GM19238 (cell line): ENCODE data around the gene UGGT1.

ENCODE experiments used
- DNase-seq: peaks from one replicate; pipeline ENCODE4 v3.0.0; 2011; ENCODE audit warnings: low spot score; ENCODE audit not compliant: insufficient read length

Gene UGGT1

DNA sequence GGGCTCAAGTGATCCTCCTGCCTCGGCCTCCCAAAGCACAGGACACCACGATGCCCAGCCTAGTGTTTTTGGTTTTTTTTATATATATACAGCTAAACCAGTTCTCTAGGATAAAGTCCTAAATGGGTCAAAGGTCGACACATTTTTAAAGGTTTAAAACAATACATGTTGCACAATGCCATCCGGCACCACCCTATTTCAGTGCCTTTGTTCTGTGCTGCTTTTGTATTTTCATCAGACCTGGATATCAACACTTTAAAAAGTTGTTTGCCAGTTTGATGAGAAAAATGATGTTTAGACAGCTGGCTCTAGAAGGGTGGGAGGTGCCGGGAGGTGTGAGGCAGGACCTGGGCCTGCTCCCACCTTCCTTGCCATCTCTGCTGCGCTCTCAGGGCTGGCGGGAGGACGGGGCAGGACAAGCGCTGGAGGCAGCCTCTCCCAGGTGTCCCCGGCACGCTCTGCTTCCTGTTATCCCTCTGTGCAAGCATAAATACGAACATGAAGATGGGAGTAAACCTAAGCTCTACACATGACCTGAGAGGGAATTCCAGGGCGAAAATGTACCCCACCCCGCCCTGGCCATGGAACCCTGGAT is 124.0 kb downstream of the UGGT1 start:
- DNase-seq, result no peak

GRCh38 chr2:128215897-128216642 is 125.1 kb downstream of the UGGT1 start:
- DNase-seq, result no peak

- no peak for DNase-seq
These were observed 126.7 kb downstream of the UGGT1 start for GRCh38 chr2:128217671-128218070.

GRCh38 chr2:128219891-128220290 is 128.9 kb downstream of the UGGT1 start:
- no peak for DNase-seq

DNA sequence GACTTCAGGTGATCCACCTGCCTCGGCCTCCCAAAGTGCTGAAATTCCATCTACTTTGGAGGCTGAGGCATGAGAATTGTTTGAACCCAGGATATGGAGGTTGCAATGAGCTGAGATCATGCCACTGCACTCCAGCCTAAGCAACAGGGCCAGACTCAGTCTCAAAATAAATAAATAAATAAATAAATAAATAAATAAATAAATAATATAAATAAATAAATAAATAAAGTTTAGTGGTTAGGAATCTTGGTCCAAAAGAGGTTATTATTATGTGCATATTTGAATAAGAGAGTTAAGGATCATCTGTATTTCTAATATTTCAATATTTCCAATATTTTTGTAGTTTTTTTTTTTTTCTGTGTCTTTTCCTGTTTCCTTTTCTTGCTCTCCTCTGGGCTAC is 136.9 kb downstream of the UGGT1 start:
- no peak for DNase-seq

- DNase-seq, result no peak
These were observed 137.9 kb downstream of the UGGT1 start for GRCh38 chr2:128228894-128229293.

- peak; percentile 92 for DNase-seq
These were observed 142.2 kb downstream of the UGGT1 start for GRCh38 chr2:128232965-128233789.

DNA sequence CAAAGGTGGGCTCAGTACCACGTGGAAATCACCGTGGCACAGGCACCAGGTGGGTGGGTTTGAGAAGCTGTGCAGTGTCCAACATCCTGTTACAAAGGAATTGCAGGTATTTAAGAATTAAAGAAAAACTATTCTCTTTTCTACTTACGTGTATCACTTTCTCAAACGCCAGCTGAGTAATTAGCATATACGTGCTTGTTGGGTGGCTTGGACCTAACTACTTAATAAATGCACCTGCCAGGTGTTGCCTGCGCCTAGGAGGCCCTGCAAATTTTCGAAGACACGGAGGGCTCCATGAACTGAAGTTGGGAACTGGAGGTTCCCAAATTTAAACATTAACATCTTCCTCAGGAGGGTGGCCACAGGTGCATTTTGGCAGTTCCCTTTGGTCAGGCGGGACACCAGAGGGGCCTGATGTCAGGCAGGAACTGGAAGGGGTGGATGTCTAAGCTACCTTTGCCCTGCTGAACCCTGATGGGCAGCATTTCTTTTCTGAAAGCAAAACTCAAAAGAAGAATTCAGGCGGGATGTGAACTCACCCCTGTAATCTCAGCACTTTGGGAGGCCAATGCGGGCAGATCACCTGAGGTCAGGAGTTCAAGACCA is 142.9 kb downstream of the UGGT1 start:
- no peak for DNase-seq

DNA sequence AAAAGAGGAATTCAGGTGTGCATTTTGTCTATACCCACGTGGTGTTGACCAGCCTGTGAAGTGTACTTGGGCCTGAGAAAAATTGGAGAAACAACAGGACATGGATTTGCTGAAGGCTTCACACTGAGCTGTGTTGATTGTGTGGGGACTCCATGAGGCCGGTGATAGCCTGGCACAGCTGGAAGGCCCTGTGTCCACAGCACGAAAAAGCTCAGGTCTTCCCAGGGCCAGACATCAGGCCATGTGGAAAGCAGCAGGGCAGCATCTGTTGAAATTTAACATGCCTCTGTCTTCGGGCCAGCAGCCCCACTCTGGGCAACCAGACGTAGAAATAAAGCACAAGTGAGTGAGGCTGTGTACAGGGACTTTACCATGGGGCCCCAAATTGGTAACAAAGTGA is 143.6 kb downstream of the UGGT1 start:
- DNase-seq, result no peak

DNA sequence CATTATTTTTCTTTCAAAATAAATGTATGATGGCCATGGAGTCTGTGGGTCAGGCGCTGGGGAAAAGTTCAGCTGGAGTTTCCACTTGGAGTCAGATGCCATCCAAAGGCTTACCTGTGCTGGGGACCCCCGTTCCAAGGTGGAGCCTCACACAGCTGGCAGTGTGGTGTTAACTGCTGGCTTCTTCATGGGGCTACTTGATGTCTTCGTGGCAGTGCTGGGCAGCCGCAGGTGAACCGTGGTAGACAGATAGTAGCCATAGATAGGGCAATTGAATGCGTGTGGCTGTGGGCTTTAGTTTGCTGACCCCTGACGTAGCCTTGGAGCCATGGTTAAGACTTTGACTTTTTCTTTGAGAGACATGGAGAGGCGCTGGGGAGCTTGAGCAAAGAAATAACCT is 144.6 kb downstream of the UGGT1 start:
- DNase-seq, result no peak

- no peak for DNase-seq
These were observed 145.6 kb downstream of the UGGT1 start for GRCh38 chr2:128236491-128237035.

GRCh38 chr2:128237081-128237534 is 146.1 kb downstream of the UGGT1 start:
- no peak for DNase-seq

DNA sequence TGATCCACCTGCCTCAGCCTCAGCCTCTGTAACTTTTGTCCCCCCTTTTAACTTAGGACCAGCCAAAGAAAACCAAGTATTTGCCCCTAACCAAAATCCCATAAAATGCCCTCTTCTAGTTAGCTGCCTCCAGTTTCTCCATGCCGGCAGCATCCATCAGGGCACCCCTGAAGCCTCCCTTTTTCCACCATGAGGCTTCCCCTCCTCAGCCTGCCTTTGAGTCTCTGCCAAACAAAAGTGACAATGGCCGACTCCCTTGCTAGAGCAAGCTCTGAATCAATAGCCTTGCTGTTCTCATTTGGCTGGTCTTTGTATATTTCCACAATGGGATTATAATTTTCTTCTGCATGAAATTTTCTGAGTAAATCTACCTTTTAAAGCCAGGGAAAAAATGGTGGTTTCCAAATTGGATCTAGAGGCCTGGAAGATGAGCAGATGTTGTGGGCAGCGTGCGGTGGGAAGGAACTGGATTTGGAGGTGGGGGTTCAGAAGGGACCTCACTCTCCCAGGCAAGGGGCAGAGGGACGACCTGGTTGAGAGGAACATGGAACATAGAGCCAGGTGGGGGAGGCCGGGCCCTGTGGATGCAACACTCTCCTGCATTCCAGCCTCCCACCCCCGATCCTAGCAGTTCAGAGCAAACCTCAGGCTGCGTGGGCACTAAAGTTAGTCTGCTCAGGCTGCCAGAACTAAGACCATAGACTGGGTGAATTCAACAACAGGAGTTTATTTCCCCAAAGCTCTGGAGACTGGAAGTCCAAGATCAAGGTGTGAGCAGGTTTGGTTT is 147.1 kb downstream of the UGGT1 start:
- DNase-seq, result no peak

DNA sequence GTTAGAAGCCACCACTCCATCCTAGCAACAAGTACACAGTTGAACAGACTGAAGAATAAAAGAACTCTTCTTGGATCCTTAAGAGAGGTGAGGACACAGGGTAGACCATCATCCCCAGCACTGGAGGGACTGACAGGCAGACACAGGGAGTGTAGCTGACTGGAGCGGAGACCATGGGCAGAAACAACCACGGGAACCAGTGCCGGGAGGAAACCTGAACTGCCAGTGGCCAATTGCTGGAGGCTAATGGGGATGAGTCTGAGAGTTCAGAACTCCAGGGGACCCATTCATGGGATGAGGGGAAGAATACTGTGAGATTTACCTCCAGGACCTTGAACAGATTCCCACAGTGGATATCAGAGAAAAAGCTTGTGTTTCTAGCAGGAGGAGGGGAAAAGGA is 150.9 kb downstream of the UGGT1 start:
- no peak for DNase-seq
